Measurements from ENCODE around the gene PRAMEF4.
"Not testable (repeated sequence)": the region's sequence is repeated elsewhere in the genome, so short reads cannot be mapped to it uniquely, and the experiment has no call there.

The PRAMEF4 gene

DNA sequence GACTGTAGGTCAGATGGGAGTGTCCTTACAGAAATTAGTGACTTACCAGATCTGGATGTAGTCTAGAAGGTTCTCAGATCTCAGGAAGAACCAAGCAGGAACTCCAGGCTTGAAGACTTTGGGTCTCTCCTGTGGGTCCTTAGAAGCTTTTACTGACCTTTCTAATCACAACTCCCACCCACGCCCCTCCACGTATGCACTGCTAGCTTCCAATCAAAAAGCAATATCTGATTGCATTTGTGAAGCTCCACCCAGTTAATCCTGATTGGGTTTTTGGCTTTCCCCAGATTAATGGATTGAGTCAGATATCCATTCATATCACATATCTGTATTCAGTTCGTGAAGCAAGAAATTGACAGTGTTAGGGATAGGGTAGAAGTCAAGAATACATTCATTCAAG is at the start of gene PRAMEF4:
Gene PRAMEF4, minus strand, starts transcription at position 101 of the 400 bp plus-strand sequence. CDS start 2,807 bp downstream, outside the sequence.
- DNase-seq: not testable (repeated sequence)

GRCh38 chr1:12924368-12924767 is 38.4 kb upstream of the PRAMEF4 start:
- DNase-seq: not testable (repeated sequence)

DNA sequence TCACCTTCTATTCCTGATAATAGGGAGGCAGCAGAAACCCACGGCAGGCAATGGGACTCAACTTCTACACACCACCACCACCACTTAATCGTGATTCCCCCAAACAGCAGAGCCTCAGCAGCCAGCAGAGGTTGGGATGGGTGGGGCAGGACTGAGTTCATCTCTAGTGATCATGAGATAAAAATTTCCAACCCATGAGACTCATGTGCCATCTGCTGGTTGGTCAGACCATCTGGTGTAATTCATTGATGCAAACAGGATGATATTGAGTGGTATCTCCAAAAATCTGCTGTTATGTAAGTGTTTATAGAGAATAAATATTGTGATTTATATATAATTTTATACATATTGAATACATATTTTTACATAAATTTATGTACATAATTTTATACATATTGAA is 35.7 kb upstream of the PRAMEF4 start:
- DNase-seq: not testable (repeated sequence)

DNA sequence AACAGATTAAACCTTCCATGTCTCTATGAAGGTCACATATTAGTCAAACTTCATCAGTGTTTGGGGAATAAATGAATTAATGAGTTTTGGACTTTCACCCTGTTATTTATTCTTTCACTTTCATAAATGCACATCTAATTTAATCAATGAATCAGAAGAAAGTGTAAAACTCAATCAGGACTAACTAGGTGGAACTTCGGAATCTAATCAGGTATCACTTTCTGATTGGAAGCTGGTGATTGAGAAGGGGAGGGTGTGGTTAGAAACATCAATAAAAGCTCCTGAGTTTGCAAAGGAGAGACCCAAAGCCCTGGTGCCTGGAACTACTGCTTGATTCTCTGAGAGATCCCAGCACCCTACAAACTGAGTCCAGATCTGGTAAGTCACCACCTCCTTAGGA is 30.3 kb upstream of the PRAMEF4 start, which contains the start of gene PRAMEF7:
Gene PRAMEF7, plus strand, starts transcription at position 301 of the 400 bp plus-strand sequence. CDS start 1,083 bp downstream, outside the sequence.
- not testable (repeated sequence) for DNase-seq

GRCh38 chr1:12903793-12904572 is 18.0 kb upstream of the PRAMEF4 start:
- not testable (repeated sequence) for DNase-seq

DNA sequence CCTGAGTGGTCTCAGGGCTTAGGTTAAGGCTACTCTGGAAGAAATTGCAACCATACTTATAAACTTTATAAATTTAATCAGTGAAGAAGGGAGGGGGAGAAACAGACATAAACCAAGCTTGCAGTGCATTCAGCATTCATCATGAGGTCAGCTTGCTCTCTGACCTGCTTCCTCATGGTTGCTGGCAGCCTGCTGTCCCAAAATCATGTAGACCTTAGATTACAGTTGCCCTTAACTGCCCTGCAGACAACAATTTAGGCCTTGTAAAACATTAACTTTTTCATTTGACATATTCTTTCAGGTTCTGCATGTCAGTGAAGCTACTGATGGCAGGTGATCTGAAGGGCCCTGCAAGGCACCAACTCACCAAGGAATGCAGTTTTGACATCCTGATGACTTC is 13.2 kb upstream of the PRAMEF4 start:
- DNase-seq: not testable (repeated sequence)

- DNase-seq: not testable (repeated sequence)
These were observed 12.2 kb upstream of the PRAMEF4 start, which contains the start of gene PRAMEF10 for GRCh38 chr1:12898170-12898569. Gene PRAMEF10, minus strand, starts transcription at chr1:12898270. Its CDS starts 2,423 bp downstream, at chr1:12895847.

GRCh38 chr1:12878453-12878852 is 7.5 kb downstream of the PRAMEF4 start:
- not testable (repeated sequence) for DNase-seq

GRCh38 chr1:12863131-12863880 is 22.7 kb downstream of the PRAMEF4 start:
- not testable (repeated sequence) for DNase-seq

DNA sequence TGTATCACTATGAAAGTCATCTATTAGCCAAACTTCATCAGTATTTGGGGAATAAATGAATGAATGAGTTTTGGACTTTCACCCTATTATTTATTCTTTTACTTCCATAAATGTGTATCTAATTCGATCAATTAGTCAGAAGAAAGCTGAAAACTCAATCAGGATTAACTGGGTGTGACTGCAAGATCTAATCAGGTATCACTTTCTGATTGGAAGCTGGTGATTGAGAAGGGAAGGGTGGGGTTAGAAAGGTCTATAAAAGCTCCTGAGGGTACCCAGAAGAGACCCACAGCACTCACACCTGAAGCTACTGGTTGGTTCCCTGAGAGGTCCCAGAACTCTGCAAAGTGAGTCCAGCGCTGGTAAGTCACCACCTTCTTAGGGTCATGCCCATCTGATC is 29.2 kb downstream of the PRAMEF4 start, which contains the start of gene PRAMEF2:
Gene PRAMEF2, plus strand, starts transcription at position 301 of the 400 bp plus-strand sequence. CDS start 1,924 bp downstream, outside the sequence.
- DNase-seq: not testable (repeated sequence)

DNA sequence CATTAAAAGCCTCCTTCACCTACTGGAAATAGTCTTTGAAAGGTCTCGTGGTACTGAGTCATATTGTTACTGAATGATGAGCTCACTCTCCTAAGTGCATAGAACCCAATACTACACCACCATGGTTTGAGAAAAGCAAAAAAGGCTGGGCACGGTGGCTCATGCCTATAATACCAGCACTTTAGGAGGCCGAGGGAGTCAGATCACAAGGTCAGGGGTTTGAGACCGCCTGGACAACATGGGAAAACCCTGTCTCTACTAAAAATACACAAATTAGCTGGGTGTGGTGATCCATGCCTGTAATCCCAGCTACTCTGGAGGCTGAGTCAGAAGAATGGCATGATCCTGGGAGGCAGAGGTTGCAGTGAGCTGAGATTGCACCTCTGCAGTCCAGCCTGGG is 34.2 kb downstream of the PRAMEF4 start:
- DNase-seq: no peak

- DNase-seq: not testable (repeated sequence)
These were observed 37.4 kb downstream of the PRAMEF4 start, which contains the start of gene HNRNPCL1 for GRCh38 chr1:12848620-12849019. Gene HNRNPCL1, minus strand, starts transcription at chr1:12848720. Its CDS starts 431 bp downstream, at chr1:12848289.

DNA sequence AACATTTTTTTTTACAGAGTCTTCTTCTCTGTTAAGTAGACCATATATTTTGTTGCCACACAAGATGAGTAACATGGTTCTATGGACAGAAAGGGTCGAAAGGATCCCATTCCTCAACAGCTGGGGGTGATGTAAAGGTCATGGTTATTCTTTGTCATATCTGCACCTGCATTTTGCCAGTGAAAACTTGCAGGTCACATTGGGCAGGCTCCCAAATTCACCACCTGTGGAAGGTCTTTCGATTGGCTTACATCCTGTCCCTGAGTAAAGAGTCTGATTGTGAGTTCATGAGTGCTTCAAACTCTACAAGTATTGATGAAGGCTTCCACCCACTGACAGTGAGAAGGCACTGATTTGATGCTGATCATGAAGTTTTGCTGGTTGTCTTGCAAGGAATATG is 52.8 kb downstream of the PRAMEF4 start:
- DNase-seq: not testable (repeated sequence)

GRCh38 chr1:12831310-12831709 is 54.7 kb downstream of the PRAMEF4 start, which contains the start of gene PRAMEF11:
Gene PRAMEF11, minus strand, starts transcription at chr1:12831410. Its CDS starts 2,621 bp downstream, at chr1:12828789.
- not testable (repeated sequence) for DNase-seq

Data from activated CD4-positive, CD25-positive, alpha-beta regulatory T cell treated with anti-CD3 and anti-CD28 coated beads, Interleukin-2, amount 50 U/mL, for 72 hours (primary cell).